Measurements from ENCODE around the gene B3GAT1. TPM values are rescaled to one million over a fixed set of nuclear protein-coding genes. Genes with fewer than 3 reads are reported as not detected.

Gene B3GAT1
- total RNA-seq, 1 experiment from 2014 or later, result 0.10 TPM

GRCh38 chr11:134441706-134442105 lies 29.7 kb upstream of the B3GAT1 start:
- CTCF ChIA-PET, result no interaction called here
- no TSS peak for BruUV-seq (replicated peaks)
- POLR2A ChIA-PET, result no interaction called here
- Histone ChIP-seq H3K4me1 (ENCODE audit: control insufficient read depth, insufficient read depth, low read length) (no peaks in the 10 kb centered on the region), H3K27ac (ENCODE audit: low read length) (no peak overlapping the region), H3K27me3 (ENCODE audit: control insufficient read depth, insufficient read depth, low read length) (peaks cover 7% of the 10 kb centered on the region; the same call in 1 of the 2 replicates), H3K9me3 (ENCODE audit: control insufficient read depth, insufficient read depth, low read depth, low read length) (no peaks in the 10 kb centered on the region), H3K36me3 (ENCODE audit: control insufficient read depth, insufficient read depth, low read length) (no peaks in the 10 kb centered on the region), H3K4me3 (ENCODE audit: low read depth in 2 of 2, low read length in 2 of 2) (no peak overlapping the region)
- ATAC-seq (no peak), DNase-seq (ENCODE audit: low read depth, low spot score) (no peak)
- TF ChIP-seq TCF7L2 (IDR thresholded peaks at IDR 0.05; ENCODE audit: low read depth, low read length) (no peak), CTCF (IDR thresholded peaks at IDR 0.05) (no peak), SIN3A (IDR thresholded peaks at IDR 0.05; ENCODE audit: borderline replicate concordance, insufficient read depth, low read depth, low read length) (no peak), REST (IDR thresholded peaks at IDR 0.05; ENCODE audit: insufficient read depth in 1 of 2, low read depth in 2 of 2, low read length in 1 of 2) (no peak)
- in situ Hi-C loops (cut with HindIII; ENCODE audit: low pct_unique_long_range_greater_than_20kb, low sequenced_read_pairs) (no loop called here), intact Hi-C loops (cut with micrococcal nuclease; ENCODE audit: unreplicated experiment) (no loop called here)

GRCh38 chr11:134441281-134441680 lies 29.2 kb upstream of the B3GAT1 start:
- no peaks in the 10 kb centered on the region for H3K36me3 ChIP-seq (ENCODE audit: control insufficient read depth, insufficient read depth, low read length)
- intact Hi-C loops (cut with micrococcal nuclease; ENCODE audit: unreplicated experiment) (no loop called here), in situ Hi-C loops (cut with HindIII; ENCODE audit: low pct_unique_long_range_greater_than_20kb, low sequenced_read_pairs) (no loop called here)
- H3K4me3 ChIP-seq (ENCODE audit: low read depth in 2 of 2, low read length in 2 of 2), result no peak overlapping the region
- ChIA-PET CTCF (no interaction called here), POLR2A (no interaction called here)
- peaks cover 7% of the 10 kb centered on the region; the same call in 1 of the 2 replicates for H3K27me3 ChIP-seq (ENCODE audit: control insufficient read depth, insufficient read depth, low read length)
- no peak overlapping the region for H3K27ac ChIP-seq (ENCODE audit: low read length)
- no peaks in the 10 kb centered on the region for H3K9me3 ChIP-seq (ENCODE audit: control insufficient read depth, insufficient read depth, low read depth, low read length)
- TF ChIP-seq REST (IDR thresholded peaks at IDR 0.05; ENCODE audit: insufficient read depth in 1 of 2, low read depth in 2 of 2, low read length in 1 of 2) (no peak), POLR2AphosphoS5 (IDR thresholded peaks at IDR 0.05; ENCODE audit: low read depth, low read length) (no peak), TCF7L2 (IDR thresholded peaks at IDR 0.05; ENCODE audit: low read depth, low read length) (no peak), SIN3A (IDR thresholded peaks at IDR 0.05; ENCODE audit: borderline replicate concordance, insufficient read depth, low read depth, low read length) (no peak), CTCF (IDR thresholded peaks at IDR 0.05) (no peak)
- BruUV-seq (replicated peaks), result no TSS peak
- ATAC-seq (no peak), DNase-seq (ENCODE audit: low read depth, low spot score) (no peak)
- no peaks in the 10 kb centered on the region for H3K4me1 ChIP-seq (ENCODE audit: control insufficient read depth, insufficient read depth, low read length)
